HG02678 (cell line): ENCODE measurements around the gene PKP1.

Source experiments
- ATAC-seq: cut with Tn5 transposase; IDR thresholded peaks from one replicate; pipeline ENCODE4 v1.9.1; 2021; ENCODE audit warnings: mild to moderate bottlenecking, moderate library complexity; ENCODE audit not compliant: unreplicated experiment

PKP1 gene

GRCh38 chr1:201281573-201281972 is 1.7 kb upstream of the PKP1 start:
- no peak for ATAC-seq

- ATAC-seq = no peak
Measured at GRCh38 chr1:201282216-201282615, 1.1 kb upstream of the PKP1 start.

GRCh38 chr1:201283836-201284553 is 689 bp downstream of the PKP1 start:
- ATAC-seq = no peak

- ATAC-seq = no peak
Measured at GRCh38 chr1:201284636-201285035, 1.3 kb downstream of the PKP1 start.

- no peak for ATAC-seq
Measured at GRCh38 chr1:201285846-201286245, 2.5 kb downstream of the PKP1 start.

GRCh38 chr1:201286445-201286844 is 3.1 kb downstream of the PKP1 start:
- no peak for ATAC-seq

- no peak for ATAC-seq
Measured at GRCh38 chr1:201288007-201288406, 4.7 kb downstream of the PKP1 start.

- no peak for ATAC-seq
Measured at GRCh38 chr1:201288765-201289164, 5.5 kb downstream of the PKP1 start.

- no peak for ATAC-seq
Measured at GRCh38 chr1:201290551-201290950, 7.2 kb downstream of the PKP1 start.

GRCh38 chr1:201291916-201292315 is 8.6 kb downstream of the PKP1 start:
- no peak for ATAC-seq

- ATAC-seq = no peak
Measured at GRCh38 chr1:201294876-201295275, 11.6 kb downstream of the PKP1 start.

- no peak for ATAC-seq
Measured at GRCh38 chr1:201295346-201295745, 12.0 kb downstream of the PKP1 start.

GRCh38 chr1:201295861-201296260 is 12.6 kb downstream of the PKP1 start:
- ATAC-seq = no peak

GRCh38 chr1:201296352-201296751 is 13.0 kb downstream of the PKP1 start:
- no peak for ATAC-seq

GRCh38 chr1:201298396-201299381 is 15.4 kb downstream of the PKP1 start:
- no peak for ATAC-seq

- ATAC-seq = no peak
Measured at GRCh38 chr1:201299968-201300367, 16.7 kb downstream of the PKP1 start.

- no peak for ATAC-seq
Measured at GRCh38 chr1:201300641-201301040, 17.3 kb downstream of the PKP1 start.

- no peak for ATAC-seq
Measured at GRCh38 chr1:201302163-201303152, 19.2 kb downstream of the PKP1 start.

GRCh38 chr1:201304126-201304525 is 20.8 kb downstream of the PKP1 start:
- no peak for ATAC-seq

GRCh38 chr1:201305815-201306214 is 22.5 kb downstream of the PKP1 start:
- ATAC-seq = no peak

- no peak for ATAC-seq
Measured at GRCh38 chr1:201307231-201307630, 23.9 kb downstream of the PKP1 start.
